Endothelial cell of hepatic sinusoid (primary cell): ENCODE results near the gene GALNTL6.
"Not testable (repeated sequence)": the region's sequence is repeated elsewhere in the genome, so short reads cannot be mapped to it uniquely, and the experiment has no call there.

Source experiments
- in situ Hi-C: cut with HindIII; loops from 2 replicates; pipeline ENCODE4 v1.10.0; 2017; ENCODE audit warnings: low sequenced_read_pairs

Gene GALNTL6

DNA sequence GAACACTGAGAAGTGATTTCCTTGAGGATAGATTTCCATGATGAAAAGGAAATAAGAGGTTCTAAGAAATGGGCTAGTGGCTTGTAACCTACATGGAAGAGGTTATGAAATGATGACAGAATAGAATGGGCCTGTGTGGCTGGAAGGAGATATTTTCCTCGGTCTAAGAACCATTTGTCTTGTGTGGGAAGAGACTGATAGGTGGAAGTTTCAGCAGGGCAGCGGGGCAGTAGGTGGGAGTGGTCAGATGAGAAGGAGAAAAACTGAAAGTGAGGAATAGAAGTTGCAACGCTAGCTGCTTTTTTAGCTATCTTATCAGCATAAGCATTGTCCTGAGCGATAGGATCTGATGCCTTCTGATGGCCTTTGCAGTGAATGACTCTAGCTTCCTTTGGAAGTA lies 1144.0 kb downstream of the GALNTL6 start:
- in situ Hi-C loops = no loop called here

DNA sequence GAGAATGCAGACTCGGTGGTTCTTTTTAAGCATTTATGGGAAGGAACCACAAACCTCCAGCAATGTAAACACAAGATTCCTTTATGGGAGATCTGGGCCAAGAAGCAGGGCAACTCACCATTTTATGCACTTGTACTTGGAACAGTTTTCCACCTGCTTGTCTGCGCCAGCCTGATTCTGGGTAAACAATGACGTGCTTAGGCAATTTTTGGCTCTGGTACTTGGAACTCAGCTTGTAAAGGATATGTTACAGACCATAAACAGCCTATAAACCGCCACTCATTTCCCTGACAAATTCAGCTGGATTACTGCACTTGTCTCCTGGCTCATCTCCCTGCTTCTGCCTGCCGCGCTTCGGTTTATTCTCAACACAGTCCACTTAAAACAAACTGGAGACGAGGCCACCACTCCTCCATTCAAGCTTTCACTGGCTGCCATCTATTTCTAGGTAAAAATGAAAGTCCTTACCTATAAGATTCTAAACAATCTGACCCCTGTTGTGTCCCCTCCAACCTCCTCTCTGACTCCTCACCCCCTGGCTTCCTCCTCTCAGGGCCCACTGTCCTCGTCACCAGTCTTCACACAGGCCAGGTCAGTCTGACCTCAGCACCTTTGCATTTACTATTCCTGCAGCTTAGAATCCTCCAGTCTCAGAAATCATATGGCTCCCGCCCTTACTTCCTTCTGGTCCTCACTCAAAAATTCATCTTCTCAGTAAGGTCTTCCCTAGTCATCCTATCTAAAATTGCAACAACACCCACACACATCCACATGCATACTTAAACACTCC lies 1149.6 kb downstream of the GALNTL6 start:
- in situ Hi-C loops = no loop called here

DNA sequence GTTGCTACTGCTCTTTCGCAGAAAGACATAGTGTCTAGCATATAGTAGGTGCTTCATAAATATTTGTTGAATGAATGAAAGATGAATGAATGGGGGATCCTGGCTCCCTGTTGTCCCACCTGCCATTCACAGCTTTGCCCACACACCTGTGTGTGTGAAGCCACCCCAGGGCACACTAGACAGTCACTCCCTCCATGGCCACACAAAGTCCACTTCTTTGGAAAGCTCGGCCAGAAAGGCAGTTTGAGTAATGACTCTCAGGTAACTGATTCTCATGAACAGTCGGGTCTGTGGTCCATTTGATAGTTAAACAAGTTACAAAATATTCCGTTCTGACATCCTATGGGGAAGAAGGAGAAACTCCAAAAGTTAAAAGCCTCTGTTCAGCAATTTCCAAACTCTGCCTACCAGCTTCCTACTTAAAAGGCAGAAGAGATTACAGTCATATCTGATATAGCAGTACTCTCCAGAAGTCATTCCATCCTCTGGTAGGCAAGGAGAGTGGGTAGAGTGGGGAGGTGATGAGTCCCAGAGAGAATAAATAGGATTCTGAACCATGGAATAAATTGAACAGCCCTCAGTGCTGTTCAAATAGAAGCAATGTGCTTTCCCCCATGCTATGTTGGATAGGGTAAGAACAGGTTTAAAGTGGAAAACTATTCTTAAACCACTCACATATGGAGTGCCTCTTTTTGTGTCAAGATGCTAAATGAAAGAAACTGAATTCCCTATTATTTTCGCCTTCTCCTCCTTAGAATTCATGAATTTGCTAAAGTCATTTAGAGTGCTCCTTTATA lies 1150.5 kb downstream of the GALNTL6 start:
- in situ Hi-C loops = no loop called here

DNA sequence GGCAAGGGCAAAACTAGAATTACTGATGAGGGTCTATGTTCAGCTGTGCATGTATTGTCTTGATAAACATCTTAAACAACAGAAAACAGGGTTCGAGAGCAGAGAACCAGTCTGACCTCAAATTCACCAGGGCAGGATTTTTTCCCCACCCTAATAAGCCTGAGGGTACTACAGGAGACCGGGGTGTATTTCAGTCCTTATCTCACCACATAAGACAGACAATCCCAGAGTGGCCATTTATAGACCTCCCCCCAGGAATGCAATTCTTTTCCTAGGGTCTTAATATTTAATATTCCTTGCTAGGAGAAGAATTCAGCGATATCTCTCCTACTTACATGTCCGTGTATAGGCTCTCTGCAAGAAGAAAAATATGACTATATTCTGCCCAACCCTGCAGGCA lies 1157.0 kb downstream of the GALNTL6 start:
- in situ Hi-C loops = not testable (repeated sequence)

DNA sequence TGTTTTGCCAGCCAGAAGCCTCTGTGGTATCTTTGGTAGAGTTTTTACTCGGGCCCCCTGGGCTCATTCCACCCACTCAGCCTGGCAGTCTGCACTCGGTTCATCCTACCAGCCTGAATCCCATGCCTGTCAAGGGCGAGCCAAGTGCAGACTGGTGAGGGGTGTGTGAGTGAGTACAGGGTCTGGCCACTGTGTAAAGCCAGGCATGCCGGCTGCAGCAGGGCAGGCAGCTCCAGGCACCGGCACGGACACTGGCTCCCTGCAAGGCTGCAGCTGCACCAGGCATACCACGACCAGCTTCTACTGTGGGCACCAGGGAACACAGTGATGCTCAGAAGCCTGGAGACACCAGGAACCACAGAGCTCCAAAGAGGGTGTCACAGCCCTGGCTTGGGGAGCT lies 1161.4 kb downstream of the GALNTL6 start:
- in situ Hi-C loops = no loop called here

DNA sequence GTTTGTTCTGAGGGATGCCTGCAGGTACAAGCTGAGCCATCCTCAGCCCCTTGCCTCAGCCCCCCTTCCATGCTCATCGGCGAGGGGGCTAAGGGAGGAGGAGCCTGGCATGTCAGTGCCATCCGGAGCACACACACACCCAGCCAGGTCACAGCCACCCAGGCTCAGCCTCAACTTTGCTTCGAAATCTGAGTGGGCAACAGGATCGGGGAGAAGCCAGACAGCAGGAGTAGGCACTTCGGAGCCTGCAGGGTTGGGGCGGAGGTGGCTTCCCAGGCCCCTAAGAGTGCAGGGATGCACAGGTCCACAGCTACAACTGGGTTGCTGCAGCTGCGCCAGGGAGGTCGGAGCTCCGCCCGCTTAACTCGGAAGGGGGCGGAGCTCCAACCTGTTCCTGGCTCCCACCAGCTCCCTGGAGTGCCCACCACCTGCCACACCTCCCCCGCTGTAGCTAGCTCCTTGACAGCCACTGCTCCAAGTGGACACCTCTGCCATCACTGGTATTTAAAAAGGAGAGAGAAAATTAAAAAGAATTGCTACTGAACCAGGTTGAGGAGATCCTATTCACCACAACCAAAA lies 1162.5 kb downstream of the GALNTL6 start:
- in situ Hi-C loops = no loop called here

DNA sequence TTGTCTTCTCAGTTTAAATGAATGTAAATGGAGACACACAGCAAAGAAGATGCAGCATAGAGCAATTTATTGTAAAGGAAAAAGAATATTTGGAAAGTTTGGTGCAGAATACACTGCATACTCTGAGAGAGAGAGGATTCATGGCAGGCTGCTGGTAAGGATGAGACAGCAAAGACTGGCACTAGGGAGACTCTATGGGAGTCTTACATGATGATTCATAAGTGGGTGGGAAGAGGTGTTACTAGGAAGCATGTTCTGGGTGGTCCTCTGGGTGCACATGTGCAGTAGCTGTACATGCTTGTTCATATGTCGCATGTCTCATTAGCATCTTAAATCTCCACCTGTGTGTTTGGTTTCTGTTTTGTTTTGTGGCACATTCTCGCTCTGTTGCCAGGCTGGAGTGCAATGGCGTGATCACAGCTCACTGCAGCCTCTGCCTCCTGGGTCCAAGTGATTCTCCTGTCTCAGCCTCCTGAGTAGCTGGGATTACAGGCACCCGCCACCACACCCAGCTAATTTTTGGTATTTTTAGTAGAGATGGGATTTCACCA lies 1164.4 kb downstream of the GALNTL6 start:
- in situ Hi-C loops = not testable (repeated sequence)

DNA sequence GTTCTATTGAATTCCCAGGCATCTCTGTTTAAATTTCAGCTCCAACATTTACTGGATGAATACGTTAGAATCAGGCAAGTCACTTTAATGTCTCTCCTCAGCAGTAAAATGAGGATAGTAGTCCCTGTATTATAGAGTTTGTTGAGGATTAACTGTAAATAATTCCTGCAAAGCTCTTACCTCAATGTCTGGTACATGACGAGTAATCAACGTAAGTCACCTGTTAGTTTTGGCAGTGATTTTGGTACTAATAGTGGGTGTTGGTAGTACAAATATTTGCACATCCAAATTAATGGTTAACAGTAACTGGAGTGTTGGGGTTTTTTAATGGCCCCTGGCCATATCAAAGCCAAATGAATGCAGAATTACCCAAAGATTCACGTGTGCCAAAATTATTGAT lies 1165.6 kb downstream of the GALNTL6 start:
- in situ Hi-C loops = no loop called here

DNA sequence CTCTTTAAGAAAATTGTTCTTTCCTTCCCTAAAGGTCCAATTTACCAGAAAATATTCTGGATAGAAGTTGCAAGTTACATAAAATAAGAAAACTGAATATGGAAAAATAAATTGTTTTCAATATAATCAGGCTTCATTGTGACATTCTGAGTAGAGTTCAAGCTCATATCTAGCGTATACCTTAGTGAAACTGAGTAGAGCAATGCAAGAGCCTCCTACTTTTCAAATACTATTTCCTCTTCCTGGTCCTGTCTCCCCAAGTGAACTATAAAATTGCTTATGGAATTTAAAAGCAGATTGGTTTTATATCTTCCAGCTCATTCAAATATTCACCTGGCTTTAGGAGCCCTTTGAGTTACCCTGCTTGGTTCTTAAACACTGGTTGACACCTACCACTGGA lies 1166.1 kb downstream of the GALNTL6 start:
- in situ Hi-C loops = no loop called here

DNA sequence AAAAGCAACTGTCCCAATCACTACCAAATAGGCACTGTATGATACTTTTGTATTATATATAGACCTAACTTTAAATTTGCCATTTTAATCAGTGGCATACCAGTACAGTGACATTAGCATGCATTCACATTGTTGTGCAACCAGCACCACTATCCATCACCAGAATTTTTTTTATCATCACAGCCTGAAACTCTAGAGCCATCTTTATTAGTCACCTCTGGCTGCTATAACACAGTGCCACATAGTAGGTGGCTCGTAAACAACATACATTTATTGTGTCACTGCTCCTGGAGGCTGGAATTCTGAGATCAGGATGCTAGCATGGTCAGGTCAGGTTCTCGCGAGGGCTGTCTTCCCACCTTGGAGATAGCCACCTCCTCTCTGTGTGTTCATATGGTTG lies 1167.0 kb downstream of the GALNTL6 start:
- in situ Hi-C loops = no loop called here

DNA sequence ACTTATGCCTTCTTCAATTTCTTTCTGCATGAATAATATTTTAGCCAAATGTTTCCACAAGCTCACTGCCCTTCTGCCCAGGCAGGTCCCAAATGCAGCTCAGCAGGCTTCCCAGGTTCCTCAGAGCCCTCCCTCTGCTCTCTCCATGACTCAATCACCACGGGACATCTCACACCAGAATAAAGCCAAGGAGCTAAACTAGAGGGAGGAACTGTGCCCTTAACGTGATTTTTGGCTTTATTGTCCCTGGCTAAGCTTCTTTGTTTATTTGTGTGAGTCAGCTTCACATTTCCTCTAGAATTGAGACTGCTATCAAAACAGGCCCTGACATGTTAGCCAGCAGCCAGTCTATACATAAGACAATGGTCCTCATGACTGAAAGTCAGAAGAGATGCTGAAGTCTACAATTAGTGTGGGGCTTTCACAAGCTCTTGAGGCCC lies 1169.0 kb downstream of the GALNTL6 start:
- in situ Hi-C loops = no loop called here

DNA sequence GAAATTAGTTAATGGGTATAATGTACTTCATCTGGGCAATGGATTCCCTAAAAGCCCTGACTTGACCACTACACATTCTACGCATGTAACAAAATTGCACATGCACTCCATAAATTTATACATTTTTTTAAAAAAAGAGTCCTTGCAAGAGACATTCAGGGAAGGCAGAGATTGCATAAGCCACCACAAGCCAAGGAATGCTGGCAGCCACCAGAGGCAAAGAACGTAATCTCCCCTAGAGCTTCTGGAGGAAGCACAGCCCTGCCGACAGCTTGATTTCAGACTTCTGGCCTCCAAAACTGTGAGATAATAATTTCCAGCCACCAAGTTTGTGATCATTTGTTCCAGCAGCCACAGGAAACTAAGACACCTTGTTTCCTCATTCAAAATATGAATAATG lies 1169.8 kb downstream of the GALNTL6 start:
- in situ Hi-C loops = no loop called here

DNA sequence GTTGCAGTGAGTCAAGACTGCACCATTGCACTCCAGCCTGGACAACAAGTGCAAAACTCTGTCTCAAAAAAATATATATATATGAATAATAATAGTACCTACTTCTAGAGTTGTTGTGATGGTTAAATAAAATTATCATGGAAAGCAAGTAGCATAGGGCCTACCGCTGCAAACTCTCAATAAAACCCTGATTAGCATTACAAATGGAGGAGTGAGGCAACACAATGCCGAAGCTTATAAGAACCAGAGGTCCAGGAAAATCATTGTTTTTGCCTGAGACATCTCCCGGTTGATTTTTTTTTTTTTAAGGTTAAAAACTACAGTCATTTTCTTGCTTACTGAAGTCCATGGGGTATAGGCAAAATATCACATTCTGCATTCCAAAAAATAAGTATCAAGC lies 1170.4 kb downstream of the GALNTL6 start:
- in situ Hi-C loops = no loop called here

DNA sequence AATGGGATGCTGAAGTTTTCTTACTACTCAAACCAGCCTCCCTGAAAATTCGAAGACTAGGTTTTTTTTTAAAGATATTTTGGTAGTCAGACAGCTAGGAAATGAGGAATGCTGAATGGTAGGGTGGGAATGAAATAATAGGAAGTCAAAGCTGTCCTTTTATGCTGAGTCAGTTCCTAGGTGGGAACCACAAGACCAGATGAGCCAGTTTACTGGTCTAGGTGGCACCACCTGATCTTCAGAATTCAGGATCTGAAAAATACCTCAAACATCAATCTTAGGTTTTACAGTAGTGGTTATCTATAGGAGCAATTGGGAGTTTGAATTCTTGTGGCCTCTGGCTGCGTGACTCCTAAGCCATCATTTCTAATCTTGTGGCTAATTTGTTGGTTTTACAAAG lies 1172.3 kb downstream of the GALNTL6 start:
- in situ Hi-C loops = no loop called here

DNA sequence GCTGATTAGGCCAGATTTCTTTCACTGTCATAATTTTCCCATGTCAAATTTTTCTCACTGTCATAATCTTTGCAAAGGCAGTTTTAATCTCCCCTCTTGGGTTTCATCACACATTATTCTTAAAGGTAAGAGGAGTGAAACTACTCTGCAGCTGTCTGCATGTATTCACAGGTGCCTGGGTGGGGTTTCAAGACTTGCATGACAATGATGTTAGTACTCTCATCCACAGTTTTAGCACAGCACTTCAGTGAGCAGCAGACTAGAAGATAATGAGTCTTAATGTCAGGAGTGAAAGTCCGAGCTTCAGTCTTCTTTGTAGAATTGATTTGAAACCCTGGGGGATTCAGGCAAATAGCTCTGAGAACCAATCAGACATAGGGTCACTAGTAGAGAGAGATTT lies 1172.9 kb downstream of the GALNTL6 start:
- in situ Hi-C loops = no loop called here

DNA sequence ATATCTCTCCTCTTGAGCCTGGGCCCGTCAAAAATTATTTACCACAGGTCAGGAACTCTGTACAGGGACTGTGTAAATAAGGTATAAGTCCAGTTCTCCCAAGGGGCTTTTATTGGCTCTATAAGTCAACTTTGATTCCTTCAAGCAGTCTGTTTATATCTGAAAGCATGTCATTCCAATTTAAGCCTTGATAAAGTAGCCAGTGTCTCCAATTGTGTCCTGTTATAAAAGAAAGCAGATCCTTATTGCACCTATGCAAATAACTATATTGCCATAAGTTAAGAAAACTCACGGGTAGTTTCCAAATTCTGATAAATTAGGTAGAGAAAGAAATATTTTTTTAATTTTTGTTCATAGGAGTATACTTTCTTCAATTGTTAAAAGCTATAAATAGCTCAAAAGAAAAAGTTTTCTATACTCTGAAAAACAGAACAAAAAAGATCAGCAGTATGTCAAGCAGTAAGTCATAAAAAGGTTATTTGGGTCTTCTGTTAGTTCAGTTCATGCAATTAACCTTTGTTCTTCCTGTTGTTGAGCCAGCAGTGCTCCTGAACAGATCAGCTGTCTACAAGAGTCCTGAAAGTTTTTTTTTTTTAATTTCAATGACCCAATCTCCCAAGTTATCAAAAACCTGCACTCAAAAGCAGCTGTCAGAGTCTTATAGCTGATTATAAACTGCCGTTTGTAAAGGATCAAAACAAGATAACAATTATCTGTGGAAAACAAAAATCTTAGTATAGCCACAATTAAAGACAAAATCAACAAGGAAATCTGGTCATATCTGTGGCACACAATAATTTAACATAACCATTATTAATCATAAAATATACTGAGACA lies 1177.0 kb downstream of the GALNTL6 start:
- in situ Hi-C loops = no loop called here

DNA sequence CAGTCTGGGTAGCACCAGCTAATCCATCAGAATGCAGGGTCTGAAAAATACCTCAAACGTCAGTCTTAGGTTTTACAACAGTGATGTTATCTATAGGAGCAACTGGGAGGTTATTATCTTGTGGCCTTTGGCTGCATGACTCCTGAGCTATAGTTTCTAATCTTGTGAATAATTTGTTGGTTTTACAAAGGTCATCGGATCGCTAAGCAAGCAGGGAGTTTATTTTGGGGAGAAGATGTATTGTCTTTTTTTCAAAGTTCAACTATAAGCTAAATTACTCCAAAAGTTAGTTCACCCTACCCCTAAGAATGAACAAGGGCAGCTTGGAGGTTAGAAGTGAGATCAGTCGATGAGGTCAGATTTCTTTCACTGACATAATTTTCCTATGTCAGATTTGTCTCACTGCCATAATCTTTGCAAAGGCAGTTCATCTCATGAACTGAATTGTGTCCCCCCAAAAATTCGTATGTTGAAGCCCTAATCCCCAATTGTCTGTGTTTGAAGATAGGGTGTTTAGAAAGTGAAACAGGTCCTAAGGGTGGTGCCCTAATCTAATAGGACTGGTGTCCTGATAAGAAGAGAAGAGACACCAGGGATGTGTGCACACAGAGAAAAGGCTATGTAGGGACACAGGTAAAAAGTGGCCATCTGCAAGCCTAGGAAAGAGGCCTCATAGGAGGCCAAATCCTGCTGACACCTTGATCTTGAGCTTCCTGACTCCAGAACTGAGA lies 1179.6 kb downstream of the GALNTL6 start:
- in situ Hi-C loops = no loop called here

DNA sequence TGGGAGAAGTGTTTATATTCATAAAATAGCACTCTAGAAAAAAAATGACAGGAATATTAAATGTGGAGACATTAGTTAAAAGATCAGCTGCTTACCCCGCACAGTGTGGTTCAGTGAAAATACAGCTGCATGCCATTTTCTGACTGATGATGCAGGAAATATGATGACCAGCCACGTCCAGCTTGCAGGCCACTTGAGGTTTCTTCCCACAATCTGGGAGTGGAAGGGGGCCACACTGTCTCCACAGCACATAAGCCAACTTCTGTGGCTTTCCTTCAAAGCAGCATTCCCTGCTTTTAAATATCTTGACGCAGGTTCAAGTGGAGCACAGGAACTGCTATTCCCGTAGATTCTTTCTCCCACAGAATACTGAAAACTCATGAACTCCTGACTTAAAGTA lies 1182.0 kb downstream of the GALNTL6 start:
- in situ Hi-C loops = no loop called here

DNA sequence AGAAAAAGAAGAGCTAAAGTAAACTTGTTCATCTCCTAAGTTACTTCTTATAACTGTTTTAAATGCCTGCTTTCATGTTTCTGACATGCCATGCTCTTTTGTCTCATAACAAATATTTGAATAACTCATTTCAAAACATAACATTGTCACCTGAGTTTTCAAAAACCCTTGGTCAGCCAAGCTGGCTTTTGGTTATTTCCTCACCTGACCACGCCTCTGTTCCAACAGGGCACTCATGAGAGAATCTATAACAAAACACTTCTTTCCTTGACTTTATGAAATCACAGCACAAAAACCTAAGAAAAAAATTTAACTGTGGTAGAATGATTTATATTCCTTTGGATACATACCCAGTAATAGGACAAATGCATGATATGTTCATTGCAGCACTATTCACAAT lies 1182.5 kb downstream of the GALNTL6 start:
- in situ Hi-C loops = no loop called here

DNA sequence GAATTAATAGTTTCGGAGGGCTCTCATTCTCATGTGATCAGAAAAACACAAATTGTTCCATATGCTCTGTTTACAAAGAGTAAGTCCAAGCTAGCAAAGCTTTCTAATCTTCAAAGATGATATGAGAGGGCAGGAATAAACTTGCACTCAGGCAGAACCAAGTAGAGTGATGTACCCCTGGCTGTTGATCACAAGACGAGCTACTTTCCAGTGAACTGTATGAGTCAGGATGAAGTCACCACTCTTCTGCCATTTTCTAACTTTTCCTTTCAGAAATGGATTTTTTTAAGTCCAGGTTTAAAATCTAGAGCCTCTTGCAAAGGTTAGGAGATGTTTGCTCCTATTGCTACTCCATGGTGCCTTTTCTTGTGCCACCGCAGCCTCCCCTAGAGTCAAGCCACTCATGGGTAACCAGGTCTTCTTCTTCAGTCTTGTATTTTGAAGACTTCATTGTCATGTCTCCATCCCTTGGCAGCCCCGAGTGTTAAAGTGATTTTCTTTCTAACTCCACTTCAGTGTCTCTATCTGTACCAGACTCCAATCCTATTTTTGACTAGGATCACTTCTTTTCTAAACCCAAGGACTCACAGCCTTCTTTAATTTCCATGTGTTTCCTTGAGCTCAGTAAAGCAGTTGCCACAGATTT lies 1183.5 kb downstream of the GALNTL6 start:
- in situ Hi-C loops = no loop called here
